ENCODE measurements around the gene CCDC110. TPM values are rescaled to one million over a fixed set of nuclear protein-coding genes. Genes with fewer than 3 reads are reported as not detected.

CCDC110 gene
- total RNA-seq, 1 donor from 2014 or later = 1.0 TPM

DNA sequence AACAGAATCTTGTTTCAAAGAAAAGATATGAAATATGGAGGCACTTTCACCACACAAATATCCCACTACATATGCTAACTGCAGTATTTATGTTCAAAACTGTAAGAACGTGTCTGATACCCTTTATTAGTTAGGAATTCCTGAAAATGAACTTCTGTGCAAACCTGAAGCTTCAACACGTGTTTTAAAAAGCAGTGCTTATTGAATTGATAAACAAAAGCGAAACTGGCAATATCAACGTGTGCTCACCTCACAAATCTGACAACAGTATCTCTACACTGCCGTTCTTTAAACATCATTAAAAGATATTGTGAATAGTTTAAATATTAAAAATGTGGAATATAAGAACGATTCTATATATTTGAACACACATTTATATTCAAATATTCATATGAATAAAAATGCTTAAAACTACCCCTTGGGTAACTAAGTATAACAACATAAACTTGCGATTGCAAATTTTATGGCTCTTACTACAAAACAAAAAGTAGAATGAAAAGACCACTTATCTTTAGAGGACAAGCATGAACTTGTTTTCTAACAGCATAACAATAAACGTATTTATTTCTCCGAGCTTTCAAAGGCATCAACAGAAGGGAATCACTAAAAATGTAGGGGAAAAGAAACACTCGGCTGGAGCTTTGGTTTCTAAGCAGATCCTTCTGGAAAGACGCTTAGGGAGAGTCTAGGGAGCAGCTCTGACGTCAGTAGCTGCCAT lies 76.1 kb downstream of the CCDC110 start, which contains the start of gene LRP2BP:
Gene LRP2BP, minus strand, starts transcription at position 687 of the 718 bp plus-strand sequence. CDS start 17,738 bp downstream, outside the sequence.
- DNase-seq (ENCODE audit: missing footprints) (no peak), ATAC-seq (no peak)
- intact Hi-C loops (cut with DNase I) = loop anchor here (10.0 kb wide), 2 partner anchors 199 to 251 kb away; partner anchors contain the start of gene SLC25A4

Other genes starting within 250 kb of the CCDC110 start
- 2.4 TPM for gene LRP2BP, start 75.8 kb downstream of the CCDC110 start, total RNA-seq
- 19.1 TPM for gene ANKRD37, start 74.9 kb downstream of the CCDC110 start, total RNA-seq
- gene UFSP2, start 45.8 kb downstream of the CCDC110 start, total RNA-seq = 42.0 TPM
- gene PDLIM3, start 63.8 kb upstream of the CCDC110 start, total RNA-seq = 281 TPM